ENCODE results near the gene SYTL5. TPM values are rescaled to one million over a fixed set of nuclear protein-coding genes. Genes with fewer than 3 reads are reported as not detected.
"Not testable (repeated sequence)": the region's sequence is repeated elsewhere in the genome, so short reads cannot be mapped to it uniquely, and the experiment has no call there.

SYTL5 gene
- total RNA-seq, result 0.06 TPM
- long read RNA-seq, result 0 reads

DNA sequence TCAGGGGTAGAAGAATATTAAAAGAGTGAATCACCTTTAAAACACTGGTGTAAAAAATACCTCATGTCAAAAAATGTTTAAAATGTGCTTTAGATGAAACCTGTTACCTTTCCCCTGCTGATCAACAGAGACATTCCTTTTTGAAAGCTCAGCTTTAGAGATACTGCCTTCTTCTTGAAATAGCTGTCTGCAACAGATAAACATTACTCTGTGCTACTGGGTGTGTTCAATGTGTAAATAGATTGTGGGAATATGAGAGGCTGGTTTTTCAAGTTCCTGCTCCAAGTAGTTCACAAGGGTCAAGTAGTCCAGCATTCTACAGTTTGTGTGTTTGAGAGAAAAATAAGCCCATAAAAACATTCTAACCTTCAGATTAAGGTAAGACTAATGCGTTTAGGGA lies at the start of gene SYTL5:
SYTL5 (plus strand) TSS at position 263 of the 400 bp plus-strand sequence. CDS start 27,337 bp downstream, outside the sequence.
- DNase-seq (ENCODE audit: low spot score), result no peak

DNA sequence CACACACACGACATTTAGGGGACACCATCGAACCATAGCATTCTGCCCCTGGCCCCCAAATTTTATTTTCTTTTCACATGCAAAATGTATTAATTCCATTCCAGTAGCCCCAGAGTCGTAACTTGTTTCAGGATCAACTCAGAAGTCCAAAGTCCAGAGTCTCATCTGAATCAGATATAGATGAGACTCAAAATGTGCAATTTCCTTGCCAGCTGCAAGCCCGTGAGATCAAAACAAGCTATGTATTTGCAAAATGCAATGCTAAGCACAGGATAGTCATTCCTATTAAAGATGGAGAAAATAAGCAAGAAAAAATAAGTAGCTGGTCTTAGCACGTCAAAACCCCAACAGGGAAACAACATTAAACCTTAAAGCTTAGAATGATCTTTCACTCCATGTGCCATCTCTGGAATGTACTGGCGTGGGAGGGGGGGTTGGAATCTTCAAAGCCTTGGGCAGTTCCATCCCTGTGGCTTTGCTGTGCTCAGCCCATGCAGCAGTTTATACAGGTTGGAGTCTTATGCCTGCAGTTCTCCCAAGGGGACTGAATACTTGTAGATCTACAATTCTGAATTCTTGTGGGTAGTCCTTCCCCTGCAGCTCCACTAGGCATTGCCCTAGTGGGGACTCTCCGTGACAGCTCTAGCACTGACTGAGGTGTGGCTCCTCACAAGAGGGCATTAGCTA lies 47.7 kb upstream of the SYTL5 start:
- no peak for DNase-seq (ENCODE audit: low spot score)

DNA sequence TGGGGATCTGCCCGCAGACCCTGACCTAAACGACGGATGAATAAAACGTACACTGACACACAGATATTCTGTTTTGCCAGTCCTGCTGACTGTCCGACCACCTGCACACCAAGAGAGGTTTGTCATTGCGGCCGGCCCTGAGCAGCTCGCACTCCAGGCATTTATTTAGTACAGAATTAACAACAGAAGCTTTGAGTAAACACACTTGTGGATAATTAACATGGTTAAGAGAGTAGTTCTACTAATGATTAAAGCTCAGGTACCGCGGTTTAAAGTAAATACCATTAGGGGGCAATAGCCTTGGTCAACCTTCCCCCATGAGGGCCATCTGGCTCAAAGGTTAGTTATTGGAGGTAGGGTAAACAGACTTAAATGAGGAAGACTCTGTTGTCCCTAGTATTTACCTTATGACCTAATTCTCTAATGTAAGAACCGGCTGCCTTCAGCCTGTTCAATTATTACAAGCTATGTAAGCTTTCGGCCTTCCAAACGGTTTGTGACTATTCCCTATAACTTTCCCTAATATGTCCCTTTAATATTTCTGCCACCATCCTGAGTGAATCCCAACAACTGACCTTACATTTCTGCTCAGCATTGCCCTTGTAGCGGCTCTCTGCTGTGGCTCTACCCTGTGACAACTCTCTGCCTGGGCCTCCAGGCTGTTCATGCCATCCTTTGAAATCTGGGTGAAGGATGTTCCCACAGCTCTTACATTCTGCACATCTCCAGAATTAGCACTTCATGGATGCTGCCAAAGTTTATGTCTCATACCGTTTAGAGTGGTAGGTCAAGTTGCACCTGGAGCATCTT lies 46.9 kb upstream of the SYTL5 start:
- DNase-seq (ENCODE audit: low spot score), result no peak

DNA sequence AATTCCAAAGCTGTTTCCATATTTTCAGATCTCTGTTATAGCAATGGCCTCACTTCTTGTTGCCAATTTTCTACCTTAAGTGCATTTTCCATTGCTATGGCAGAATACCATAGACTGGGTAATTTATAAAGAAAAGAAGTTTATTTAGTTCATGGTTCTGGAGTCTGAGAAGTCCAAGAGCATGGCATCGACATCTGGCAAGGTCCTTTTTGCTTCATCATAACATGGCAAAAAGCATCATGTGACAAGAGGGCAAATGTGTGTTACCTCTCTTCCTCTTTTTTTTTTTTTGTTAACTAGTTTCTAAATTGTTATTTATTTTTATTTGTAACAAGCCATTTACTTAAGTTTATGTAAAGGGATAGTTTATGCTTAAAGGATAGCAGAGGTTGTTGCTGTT lies 45.2 kb upstream of the SYTL5 start:
- DNase-seq (ENCODE audit: low spot score), result no peak

DNA sequence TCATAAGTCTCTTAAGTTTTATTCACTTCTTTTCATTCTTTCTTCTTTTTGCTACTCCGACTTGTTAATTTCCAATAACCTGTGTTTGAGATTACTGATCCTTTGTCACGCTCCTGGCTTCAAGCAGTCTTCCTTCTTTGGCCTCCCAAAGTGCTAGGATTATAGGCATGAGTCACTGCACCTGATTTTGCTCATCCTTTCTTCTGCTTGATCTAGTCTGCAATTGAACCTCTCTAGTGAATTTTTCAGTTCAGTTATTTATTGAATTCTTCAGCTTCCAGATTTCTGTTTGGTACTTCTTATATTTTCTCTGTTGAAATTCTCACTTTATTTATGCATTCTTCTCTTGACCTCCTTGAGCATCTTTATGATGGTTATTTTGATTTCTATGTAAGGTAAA lies 38.6 kb upstream of the SYTL5 start:
- DNase-seq (ENCODE audit: low spot score), result no peak

DNA sequence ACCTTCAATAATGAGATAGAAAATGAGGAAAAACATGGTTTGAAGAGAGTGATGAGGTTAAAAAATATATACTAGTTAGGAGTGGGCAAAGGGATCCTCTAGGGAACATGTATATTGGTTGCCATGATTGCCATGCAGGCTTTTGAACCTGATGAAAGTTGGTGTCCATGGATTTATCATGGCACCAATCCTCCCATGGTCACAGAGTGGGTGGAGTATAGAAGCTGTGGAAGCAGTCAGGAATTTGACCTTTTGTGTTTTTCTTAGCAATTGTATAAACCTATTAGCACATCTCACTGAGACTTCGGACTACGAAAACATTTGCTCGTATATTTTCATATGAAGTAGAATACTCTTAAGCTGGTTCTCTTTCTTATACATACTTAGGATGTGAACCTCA lies 30.9 kb upstream of the SYTL5 start:
- DNase-seq (ENCODE audit: low spot score), result no peak

DNA sequence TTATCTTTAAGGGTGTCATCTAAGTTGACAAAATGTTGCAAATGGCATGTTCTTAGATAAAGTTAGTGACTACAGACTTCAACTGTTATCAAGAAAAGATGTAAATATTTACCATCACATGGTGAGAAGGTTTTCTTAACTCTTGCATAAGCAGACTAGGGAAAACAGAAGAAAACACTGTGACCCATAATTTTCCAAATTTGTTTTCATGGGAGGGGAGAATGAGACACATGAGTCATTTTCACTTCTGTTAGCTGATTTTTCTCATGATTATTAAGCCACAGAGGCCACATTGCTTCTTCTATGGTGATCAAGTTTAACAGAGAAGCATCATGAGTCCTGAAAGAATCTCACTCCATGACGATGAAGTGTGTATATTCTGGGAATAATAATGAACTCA lies 30.2 kb upstream of the SYTL5 start:
- no peak for DNase-seq (ENCODE audit: low spot score)

DNA sequence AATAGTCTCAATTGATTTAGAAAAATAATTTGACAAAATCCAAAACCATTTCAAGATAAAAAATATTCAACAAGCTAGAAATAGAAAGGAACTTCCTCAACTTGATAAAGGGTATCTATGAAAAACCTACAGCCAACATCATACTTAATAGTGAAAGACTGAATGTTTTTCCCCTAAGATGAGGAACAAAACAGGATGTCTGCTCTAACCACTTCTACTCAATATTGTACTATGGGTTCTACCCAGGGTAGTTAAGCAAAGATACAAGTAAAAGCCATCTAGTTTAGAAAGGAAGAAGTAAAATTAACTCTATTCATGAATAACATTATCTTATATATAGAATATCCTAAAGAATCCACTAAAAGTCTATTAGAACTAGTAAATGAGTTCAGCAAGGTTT lies 21.5 kb upstream of the SYTL5 start:
- no peak for DNase-seq (ENCODE audit: low spot score)

DNA sequence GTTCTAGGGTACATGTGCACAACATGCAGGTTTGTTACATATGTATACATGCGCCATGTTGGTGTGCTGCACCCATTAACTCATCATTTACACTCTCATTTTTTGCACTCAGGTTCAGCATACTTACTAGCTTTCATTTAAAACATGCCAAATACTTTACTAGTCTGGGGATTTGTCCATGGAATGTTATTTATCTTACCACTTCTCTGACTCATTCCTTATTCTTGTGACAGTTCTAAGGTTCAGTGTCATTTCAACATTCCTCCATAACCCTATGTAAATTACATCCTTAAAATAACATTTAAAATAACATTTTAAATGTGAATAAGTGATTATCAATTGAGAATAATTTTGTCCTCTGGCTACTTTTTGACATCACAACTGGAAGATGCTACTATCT lies 19.5 kb upstream of the SYTL5 start:
- no peak for DNase-seq (ENCODE audit: low spot score)

DNA sequence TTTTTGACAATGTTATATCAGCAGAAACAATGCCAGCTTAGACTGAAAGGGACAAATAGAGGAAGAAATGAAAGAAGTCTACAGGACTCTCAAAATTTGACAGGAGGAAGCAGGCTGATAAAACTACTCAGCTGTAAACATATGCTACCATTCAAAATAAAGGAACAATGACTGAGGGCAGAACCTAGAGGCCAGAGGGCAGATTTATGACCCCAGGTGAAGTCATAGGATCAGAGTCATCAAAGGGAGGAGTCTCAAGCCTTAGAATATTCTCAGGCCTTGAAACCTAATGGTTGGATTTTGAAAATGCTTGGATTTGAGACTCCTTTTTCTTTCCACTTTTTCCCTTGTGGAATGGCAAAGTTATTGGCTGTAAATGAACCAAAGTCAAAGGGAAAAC lies 17.0 kb upstream of the SYTL5 start:
- no peak for DNase-seq (ENCODE audit: low spot score)

DNA sequence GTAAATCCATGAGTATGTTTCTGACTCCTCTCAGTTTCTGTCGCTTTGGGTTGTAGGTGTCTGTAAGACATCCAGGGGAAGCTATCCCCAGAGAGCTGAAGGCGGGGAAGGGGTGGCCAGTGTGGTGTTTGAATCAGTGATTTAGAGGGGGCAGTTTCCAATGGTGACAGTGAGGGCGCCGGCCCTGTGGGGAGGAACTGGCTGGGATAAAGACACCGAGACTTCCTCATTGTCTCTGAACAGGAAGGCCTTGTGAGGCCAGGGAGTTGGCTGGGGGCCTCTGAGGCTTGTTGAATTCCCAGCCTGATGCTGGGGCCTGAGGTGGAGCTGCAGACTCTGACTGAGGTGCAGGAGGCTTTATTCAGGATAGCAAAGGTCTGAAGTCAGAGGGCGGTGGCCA lies 15.1 kb upstream of the SYTL5 start:
- DNase-seq (ENCODE audit: low spot score), result not testable (repeated sequence)

DNA sequence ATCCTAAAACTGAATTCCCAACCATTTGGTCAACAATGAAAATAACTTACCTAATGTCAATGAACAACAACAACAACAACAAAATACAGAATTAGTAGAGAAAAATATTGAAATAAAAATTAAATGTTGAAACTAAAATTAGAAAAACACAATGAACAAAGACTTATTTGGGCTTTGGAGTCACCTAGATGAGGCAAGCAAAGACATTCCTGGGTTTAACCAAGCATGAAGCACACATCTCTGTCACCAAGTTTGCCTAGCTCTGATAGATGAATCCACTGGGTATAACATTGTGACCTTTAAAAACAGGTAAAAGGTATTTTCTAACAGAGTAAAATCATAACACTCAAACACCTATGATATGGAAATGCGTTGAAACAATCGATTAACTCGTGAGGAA lies 13.2 kb upstream of the SYTL5 start:
- no peak for DNase-seq (ENCODE audit: low spot score)

DNA sequence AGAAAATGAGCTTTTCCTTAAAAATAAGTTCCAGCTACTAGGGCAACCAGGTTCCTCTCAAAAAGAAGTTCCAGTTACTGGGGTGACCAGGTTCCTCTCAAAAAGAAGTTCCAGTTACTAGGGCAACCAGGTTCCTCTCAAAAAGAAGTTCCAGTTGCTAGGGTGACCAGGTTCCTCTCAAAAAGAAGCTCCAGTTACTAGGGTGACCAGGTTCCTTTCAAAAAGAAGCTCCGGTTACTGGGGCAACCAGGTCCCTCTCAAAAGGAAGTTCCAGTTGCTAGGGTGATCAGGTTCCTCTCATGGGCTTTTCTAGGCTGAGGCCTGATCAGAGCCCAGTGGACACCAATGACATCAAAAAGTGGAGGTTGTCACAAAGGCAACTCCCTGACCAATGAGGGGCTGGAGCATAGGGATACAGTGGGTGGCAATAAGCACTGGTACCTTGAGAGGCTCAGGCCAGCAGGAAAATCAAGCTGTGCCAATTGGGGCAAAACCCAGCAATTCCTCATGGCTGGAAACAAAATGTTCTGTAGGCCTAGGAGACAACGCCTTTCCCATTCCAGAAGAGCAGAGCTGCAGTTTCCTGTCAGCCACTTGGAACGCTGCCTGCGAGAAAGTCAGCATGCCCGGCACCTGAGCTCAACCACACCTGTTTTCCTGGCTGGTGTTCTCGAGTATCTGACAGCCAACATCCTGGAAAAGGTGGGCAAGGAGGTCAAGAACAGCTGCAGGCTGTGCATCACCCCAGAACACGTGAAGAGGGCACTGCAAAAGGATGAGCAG lies 12.3 kb upstream of the SYTL5 start:
- no peak for DNase-seq (ENCODE audit: low spot score)

DNA sequence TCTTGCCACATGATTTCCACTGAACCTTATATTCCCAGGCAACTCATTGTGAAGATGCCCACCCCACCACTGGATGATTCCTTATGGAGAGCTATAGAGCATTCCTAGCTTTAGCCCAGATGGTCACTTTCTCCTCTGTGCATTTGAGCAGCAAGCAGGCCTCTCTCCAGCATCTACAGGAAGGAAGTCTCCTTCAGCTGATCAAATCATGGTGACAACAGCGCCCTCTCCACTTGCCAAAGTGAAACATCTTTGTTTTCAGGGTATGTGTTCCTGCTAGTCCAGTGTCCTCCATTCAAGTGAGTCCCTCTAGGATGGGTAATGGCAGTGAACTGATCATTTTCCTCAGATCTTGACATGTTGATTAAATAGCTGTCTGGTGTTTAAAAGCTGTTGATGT lies 10.9 kb upstream of the SYTL5 start:
- no peak for DNase-seq (ENCODE audit: low spot score)

DNA sequence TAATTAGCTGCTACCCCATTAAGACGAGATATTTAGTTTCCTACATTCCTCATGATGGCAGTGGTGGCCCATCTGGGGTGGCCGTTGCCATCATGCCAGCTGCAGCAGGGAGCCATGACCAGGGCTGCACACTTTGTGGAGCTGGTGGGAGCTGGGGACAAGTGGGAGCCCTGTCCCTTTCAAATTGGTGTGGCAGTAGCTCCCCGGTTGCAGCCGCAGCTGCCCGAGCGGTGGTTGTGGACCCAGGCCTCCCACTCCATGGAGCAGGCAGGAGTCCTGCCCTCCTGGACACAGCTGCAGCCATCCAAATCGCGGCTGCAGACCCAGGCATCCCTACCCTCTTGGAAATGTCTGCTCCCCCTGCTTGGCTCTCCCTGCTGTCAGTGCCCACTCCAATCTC lies 9.3 kb upstream of the SYTL5 start:
- DNase-seq (ENCODE audit: low spot score), result no peak

DNA sequence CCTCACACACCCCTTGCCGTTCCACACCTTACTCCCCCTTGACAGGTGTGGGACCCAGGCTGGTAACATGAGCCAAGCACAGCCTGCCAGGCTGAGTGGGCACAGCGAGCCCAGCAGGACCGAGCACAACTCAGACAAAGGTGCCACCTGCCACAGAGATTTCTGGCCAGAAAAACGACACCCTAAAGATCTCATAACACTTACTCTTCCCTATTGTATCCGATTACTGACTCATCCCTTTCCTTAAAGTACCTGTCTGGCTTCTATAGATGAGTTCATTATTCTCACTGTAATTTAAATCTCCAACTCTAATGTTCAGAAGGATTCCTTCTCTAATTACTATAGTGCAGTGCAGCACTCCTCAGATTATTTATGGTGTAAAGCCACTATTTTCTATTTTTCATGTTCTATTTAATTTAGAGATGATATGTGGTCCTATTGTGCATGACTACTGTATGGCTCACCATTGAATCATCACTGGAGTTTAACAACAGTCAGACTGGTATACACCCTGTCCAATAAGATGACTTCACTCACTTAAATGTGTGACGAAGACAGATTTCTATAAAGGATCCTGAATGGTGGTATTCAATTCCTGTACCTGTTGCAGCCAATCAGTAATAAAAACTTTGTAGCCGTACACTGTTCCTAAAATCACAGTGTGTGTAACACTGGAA lies 7.6 kb upstream of the SYTL5 start:
- DNase-seq (ENCODE audit: low spot score), result no peak

DNA sequence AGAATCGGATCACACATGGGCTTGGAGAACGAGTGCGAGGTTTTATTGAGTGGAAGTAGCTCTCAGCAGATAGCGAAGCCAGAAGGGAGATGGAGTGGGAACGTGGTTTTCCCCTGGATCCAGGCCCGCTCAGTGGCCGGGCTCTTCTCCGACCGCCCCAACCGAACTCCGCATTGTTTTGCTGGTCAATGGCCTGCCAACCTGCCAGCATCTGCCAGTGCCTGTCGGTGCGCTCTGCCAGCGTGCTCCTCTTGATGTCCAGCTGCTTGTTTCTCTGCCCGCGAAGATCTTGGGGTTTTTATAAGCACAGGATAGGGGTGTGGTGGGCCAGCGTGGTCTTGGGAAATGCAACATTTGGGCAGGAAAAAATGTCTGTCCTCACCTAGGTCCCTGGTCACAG lies 5.6 kb upstream of the SYTL5 start:
- no peak for DNase-seq (ENCODE audit: low spot score)

DNA sequence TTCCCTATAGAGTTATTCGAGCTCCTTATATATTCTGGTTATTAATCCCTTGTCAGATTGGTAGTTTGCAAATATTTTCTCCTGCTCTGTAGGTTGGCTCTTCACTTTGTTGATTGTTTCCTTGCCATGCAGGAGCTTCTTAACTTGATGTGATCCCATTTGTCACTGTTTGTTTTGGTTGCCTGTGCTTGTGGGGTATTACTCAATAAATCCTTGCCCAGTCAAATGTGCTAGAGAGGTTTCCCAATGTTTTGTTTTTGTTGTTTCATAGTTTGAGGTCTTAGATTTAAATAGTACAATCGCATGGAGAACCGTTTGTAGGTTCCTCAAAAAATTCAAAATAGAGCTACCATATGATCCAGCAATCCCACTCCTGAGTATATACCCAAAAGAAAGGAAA lies 2.3 kb upstream of the SYTL5 start:
- no peak for DNase-seq (ENCODE audit: low spot score)

DNA sequence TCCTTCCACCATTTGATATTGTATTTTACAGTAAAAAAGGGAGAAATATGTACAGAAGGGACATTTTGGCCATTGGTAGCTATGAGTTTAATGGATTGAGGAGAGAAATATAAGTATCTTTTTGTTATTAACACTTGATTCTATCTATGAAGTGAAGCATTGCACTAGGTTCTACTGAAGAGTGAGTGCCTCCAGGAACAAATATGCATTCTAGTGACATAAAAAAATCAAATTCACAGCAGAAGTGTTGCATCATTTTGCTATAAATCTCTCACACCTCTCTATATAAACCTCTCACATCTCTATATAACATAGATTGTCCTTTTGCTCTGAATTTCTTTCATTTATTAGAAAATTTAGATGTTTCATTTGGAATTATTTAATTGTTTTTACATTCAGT lies 425 bp downstream of the SYTL5 start:
- no peak for DNase-seq (ENCODE audit: low spot score)

DNA sequence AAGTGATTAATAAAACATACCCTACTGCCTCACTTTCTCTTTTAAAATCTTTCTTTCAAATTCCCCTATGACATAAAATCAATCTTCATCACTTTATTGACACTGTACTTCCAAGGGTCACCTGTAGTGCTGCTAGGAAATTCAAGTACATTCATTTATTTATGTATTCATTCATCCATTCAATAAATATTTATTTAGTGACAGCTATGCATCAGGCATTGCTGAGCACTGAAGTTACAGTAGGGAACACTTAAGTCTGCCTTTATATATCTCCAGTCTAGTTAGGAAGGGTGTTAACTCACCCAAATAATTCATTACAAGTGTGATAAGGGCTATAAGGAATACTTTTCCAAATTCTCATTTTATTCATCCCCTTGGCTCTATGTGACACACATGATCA lies 2.3 kb downstream of the SYTL5 start:
- no peak for DNase-seq (ENCODE audit: low spot score)

DNA sequence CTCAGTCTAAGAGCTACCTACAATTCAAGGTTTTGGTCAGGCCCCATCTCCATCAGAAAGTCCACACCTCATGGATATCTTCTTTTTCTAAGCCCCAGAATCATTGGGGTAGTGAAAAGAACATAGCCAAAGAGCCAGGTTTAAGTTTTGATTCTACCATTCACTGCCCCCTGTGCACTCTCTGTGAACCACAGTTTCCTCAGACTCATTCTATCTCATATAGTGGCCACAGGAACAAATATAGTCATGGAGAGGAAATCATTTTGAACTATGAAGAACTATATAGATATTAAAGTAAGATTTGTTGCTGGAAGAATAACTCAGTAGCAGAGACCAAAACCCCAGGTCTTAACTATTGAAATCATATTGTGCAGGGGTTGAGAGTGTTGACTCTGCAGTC lies 3.3 kb downstream of the SYTL5 start:
- no peak for DNase-seq (ENCODE audit: low spot score)

Data from mesenteric fat pad (tissue), 1 donor.